ENCODE measurements around the gene KAZN.

Gene KAZN

DNA sequence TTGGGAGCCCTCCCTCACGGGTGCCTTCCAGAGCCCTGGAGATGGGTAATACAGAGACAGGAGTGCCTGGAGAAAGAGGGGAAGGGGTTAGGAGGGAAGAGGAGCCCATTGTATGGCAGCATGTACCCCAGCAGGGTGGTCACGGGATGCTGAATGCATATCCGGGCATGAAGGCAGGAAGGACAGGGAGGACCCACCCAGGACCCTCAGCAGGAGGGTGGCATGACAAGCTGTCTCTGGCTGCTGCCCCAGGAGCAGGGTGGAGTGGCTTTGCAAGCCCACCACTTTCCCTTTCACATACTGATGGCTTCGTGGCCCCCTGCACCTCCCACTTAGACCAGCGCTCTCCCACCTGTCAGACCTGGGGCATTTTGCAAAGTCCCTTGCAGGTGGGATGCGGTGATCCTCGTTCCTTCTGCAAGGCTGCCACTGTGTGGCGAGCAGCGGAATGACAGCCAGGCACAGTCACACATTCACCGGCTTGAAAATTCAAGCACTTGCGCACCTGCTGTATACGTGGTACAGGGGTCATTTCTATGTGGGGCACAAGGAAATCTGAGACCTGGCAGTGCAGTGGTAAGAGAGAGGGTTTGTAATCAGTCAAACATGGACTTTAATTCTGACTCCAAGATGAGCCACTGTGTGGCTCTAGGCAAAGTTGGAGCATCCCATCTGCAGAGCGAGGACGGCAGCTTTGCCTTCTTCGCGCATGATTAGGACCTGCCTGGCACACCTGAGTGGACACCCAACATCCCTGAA, 501.8 kb downstream of the KAZN start:
- Histone ChIP-seq H3K4me3 (ENCODE audit: low read length in 2 of 2) (no peak overlapping the region), H3K9ac (ENCODE audit: low read depth in 1 of 2, low read length in 2 of 2) (no peak overlapping the region), H3K27me3 (ENCODE audit: control insufficient read depth in 2 of 2, insufficient read depth in 2 of 2, low read length in 2 of 2) (peaks cover 4 to 9% of the 10 kb centered on the region in 2 donors), H3K36me3 (ENCODE audit: control insufficient read depth in 2 of 2, insufficient read depth in 2 of 2, low read length in 2 of 2) (no peaks in the 10 kb centered on the region), H3K4me1 (ENCODE audit: control insufficient read depth in 2 of 2, insufficient read depth in 2 of 2, low read length in 2 of 2) (no peaks in the 10 kb centered on the region), H3K27ac (ENCODE audit: low read depth in 2 of 2, low read length in 2 of 2) (no peak overlapping the region), H3K9me3 (ENCODE audit: control insufficient read depth in 2 of 2, low read length in 2 of 2) (no peaks in the 10 kb centered on the region)

DNA sequence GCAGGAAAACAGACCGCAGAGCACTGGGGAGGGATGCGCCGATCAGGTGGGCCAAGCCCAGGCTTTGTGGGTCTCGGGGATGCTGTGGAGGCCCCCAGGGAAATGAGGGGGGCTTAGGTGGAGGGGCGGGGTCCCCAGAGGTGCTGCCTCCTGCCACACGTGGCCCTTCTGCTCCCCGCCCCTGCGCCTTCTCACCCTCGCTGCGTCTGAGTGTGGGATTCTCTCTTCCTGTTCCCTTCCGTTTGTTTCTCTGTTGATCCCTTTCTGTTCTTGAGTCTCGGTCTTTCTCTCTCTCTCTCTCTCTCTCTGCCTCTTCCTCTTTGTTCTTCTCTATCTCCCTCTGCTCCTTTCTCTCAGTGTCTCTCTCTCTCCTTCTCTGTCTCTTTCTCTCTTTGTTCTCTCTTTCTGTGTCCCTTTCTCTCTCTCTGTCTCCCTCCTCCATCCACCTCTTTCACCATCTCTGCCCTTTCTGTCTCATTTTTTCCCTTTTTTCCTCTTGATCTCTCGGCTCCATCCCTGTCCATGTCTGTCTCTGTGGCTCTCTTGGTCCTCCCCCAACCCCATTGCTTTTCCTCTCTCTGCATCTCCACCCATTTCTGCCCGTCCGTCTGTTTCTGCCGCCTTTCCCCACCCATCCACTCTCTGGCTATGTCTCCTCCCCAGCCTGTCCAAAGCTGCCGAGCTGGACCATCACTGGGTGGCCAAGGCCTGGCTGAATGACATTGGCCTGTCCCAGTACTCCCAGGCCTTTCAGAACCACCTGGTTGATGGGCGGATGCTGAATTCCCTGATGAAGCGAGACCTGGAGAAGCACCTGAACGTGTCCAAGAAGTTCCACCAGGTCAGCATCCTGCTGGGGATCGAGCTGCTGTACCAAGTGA, 502.6 kb downstream of the KAZN start:
- no peak overlapping the region for H3K4me3 ChIP-seq (ENCODE audit: low read length in 2 of 2)
- no peak overlapping the region for H3K27ac ChIP-seq (ENCODE audit: low read depth in 2 of 2, low read length in 2 of 2)
- no peak overlapping the region for H3K9ac ChIP-seq (ENCODE audit: low read depth in 1 of 2, low read length in 2 of 2)
- H3K36me3 ChIP-seq (ENCODE audit: control insufficient read depth in 2 of 2, insufficient read depth in 2 of 2, low read length in 2 of 2) = no peaks in the 10 kb centered on the region
- peaks cover 4 to 9% of the 10 kb centered on the region in 2 donors for H3K27me3 ChIP-seq (ENCODE audit: control insufficient read depth in 2 of 2, insufficient read depth in 2 of 2, low read length in 2 of 2)
- H3K4me1 ChIP-seq (ENCODE audit: control insufficient read depth in 2 of 2, insufficient read depth in 2 of 2, low read length in 2 of 2) = no peaks in the 10 kb centered on the region
- no peaks in the 10 kb centered on the region for H3K9me3 ChIP-seq (ENCODE audit: control insufficient read depth in 2 of 2, low read length in 2 of 2)

DNA sequence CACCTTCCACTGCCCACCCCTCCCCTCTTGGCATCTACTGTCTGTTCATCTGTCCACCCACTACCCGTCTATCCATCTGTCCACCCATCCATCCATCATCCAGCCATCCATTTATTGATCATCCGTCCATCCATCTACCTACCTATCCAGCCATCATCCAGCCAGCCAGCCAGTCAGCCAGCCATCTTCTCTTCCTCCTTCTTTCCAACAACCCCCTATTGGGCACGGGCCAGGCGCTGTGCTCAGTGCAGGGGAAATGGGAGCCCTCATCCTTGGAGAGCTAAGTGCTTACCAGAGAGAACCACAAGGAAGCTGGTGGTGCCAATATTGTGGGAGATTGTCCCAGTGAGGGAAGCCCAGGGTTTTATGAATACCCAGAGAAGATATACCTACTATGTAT, 503.3 kb downstream of the KAZN start:
- no peak overlapping the region for H3K9ac ChIP-seq (ENCODE audit: low read depth in 1 of 2, low read length in 2 of 2)
- H3K27me3 ChIP-seq (ENCODE audit: control insufficient read depth in 2 of 2, insufficient read depth in 2 of 2, low read length in 2 of 2) = peaks cover 4 to 9% of the 10 kb centered on the region in 2 donors
- no peaks in the 10 kb centered on the region for H3K36me3 ChIP-seq (ENCODE audit: control insufficient read depth in 2 of 2, insufficient read depth in 2 of 2, low read length in 2 of 2)
- no peak overlapping the region for H3K4me3 ChIP-seq (ENCODE audit: low read length in 2 of 2)
- no peak overlapping the region for H3K27ac ChIP-seq (ENCODE audit: low read depth in 2 of 2, low read length in 2 of 2)
- H3K9me3 ChIP-seq (ENCODE audit: control insufficient read depth in 2 of 2, low read length in 2 of 2) = no peaks in the 10 kb centered on the region
- H3K4me1 ChIP-seq (ENCODE audit: control insufficient read depth in 2 of 2, insufficient read depth in 2 of 2, low read length in 2 of 2) = no peaks in the 10 kb centered on the region

DNA sequence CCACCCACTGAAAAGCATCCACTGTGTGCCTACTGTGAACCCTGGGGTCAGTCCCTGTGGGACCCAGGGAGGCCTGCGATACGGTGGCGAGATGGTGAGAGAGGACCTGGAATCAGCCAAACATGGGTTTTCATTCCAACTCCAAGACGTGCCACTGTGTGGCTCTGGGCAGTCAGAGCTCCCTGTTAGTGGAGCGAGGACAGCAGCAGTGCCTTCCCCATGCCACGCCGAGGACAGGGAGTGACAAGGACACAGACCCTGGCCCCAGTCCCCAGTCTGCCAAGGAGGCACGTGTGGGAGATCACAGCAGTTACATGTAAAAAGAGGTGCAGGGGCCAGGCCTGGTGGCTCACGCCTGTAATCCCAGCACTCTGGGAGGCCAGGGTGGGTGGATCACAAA, 504.2 kb downstream of the KAZN start:
- Histone ChIP-seq H3K27me3 (ENCODE audit: control insufficient read depth in 2 of 2, insufficient read depth in 2 of 2, low read length in 2 of 2) (peaks cover 4 to 9% of the 10 kb centered on the region in 2 donors), H3K9me3 (ENCODE audit: control insufficient read depth in 2 of 2, low read length in 2 of 2) (no peaks in the 10 kb centered on the region), H3K9ac (ENCODE audit: low read depth in 1 of 2, low read length in 2 of 2) (no peak overlapping the region), H3K4me1 (ENCODE audit: control insufficient read depth in 2 of 2, insufficient read depth in 2 of 2, low read length in 2 of 2) (no peaks in the 10 kb centered on the region), H3K4me3 (ENCODE audit: low read length in 2 of 2) (no peak overlapping the region), H3K36me3 (ENCODE audit: control insufficient read depth in 2 of 2, insufficient read depth in 2 of 2, low read length in 2 of 2) (no peaks in the 10 kb centered on the region), H3K27ac (ENCODE audit: low read depth in 2 of 2, low read length in 2 of 2) (no peak overlapping the region)

DNA sequence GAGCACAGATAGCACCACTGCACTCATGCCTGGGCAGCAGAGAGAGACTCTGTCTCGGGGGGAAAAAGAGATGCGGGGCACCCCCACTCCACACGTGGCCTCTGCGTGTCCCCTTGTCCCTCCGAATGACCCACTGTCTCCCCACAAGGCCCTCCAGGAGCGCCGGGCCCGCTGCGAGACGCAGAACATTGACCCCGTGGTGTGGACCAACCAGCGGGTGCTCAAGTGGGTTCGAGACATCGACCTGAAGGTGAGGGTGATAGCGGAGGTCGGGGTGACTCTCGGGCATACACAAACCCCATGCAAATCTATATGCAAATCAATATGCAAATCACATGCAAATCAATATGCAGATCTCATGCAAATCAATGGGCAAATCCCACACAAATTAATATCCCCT, 504.7 kb downstream of the KAZN start:
- no peak overlapping the region for H3K4me3 ChIP-seq (ENCODE audit: low read length in 2 of 2)
- peaks cover 4 to 9% of the 10 kb centered on the region in 2 donors for H3K27me3 ChIP-seq (ENCODE audit: control insufficient read depth in 2 of 2, insufficient read depth in 2 of 2, low read length in 2 of 2)
- no peaks in the 10 kb centered on the region for H3K9me3 ChIP-seq (ENCODE audit: control insufficient read depth in 2 of 2, low read length in 2 of 2)
- H3K4me1 ChIP-seq (ENCODE audit: control insufficient read depth in 2 of 2, insufficient read depth in 2 of 2, low read length in 2 of 2) = no peaks in the 10 kb centered on the region
- H3K9ac ChIP-seq (ENCODE audit: low read depth in 1 of 2, low read length in 2 of 2) = no peak overlapping the region
- no peaks in the 10 kb centered on the region for H3K36me3 ChIP-seq (ENCODE audit: control insufficient read depth in 2 of 2, insufficient read depth in 2 of 2, low read length in 2 of 2)
- H3K27ac ChIP-seq (ENCODE audit: low read depth in 2 of 2, low read length in 2 of 2) = no peak overlapping the region

DNA sequence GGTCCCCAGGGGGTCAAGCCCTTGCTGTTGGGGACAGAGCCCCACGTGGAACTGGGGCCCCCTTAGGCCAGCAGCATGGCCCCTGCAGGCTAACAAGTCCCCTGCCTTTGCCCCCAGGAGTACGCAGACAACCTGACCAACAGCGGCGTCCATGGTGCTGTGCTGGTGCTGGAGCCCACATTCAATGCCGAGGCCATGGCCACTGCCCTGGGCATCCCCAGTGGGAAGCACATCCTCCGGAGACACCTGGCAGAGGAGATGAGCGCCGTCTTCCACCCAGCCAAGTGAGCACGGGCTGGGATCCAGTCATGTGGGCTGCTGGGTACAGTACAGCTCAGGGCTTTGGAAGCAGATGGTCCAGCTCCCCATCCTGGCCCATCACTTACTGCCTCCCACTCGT, 505.4 kb downstream of the KAZN start:
- Histone ChIP-seq H3K36me3 (ENCODE audit: control insufficient read depth in 2 of 2, insufficient read depth in 2 of 2, low read length in 2 of 2) (no peaks in the 10 kb centered on the region), H3K4me1 (ENCODE audit: control insufficient read depth in 2 of 2, insufficient read depth in 2 of 2, low read length in 2 of 2) (no peaks in the 10 kb centered on the region), H3K27me3 (ENCODE audit: control insufficient read depth in 2 of 2, insufficient read depth in 2 of 2, low read length in 2 of 2) (peaks cover 4 to 9% of the 10 kb centered on the region in 2 donors), H3K4me3 (ENCODE audit: low read length in 2 of 2) (no peak overlapping the region), H3K27ac (ENCODE audit: low read depth in 2 of 2, low read length in 2 of 2) (no peak overlapping the region), H3K9ac (ENCODE audit: low read depth in 1 of 2, low read length in 2 of 2) (no peak overlapping the region), H3K9me3 (ENCODE audit: control insufficient read depth in 2 of 2, low read length in 2 of 2) (no peaks in the 10 kb centered on the region)

DNA sequence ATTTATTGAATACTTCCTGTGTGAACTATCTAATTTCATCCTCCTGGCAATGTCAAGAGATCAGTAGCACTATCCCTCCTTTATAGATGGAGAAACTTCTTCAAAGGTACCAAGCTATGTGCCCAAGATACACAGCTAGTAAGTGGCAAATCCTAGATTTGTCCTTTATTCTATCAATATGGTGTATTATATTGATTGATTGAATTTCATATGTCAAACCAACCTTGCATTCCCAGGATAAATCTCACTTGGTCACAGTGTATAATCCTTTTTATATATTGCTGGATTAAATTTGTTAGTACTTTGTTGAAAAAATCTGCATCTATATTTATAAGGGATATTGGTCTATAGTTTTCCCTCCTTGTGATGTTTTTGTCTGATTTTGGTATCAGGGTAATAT, 506.3 kb downstream of the KAZN start:
- H3K27me3 ChIP-seq (ENCODE audit: control insufficient read depth in 2 of 2, insufficient read depth in 2 of 2, low read length in 2 of 2) = peaks cover 4 to 9% of the 10 kb centered on the region in 2 donors
- no peak overlapping the region for H3K9ac ChIP-seq (ENCODE audit: low read depth in 1 of 2, low read length in 2 of 2)
- H3K4me3 ChIP-seq (ENCODE audit: low read length in 2 of 2) = no peak overlapping the region
- no peaks in the 10 kb centered on the region for H3K36me3 ChIP-seq (ENCODE audit: control insufficient read depth in 2 of 2, insufficient read depth in 2 of 2, low read length in 2 of 2)
- H3K27ac ChIP-seq (ENCODE audit: low read depth in 2 of 2, low read length in 2 of 2) = no peak overlapping the region
- H3K4me1 ChIP-seq (ENCODE audit: control insufficient read depth in 2 of 2, insufficient read depth in 2 of 2, low read length in 2 of 2) = no peaks in the 10 kb centered on the region
- no peaks in the 10 kb centered on the region for H3K9me3 ChIP-seq (ENCODE audit: control insufficient read depth in 2 of 2, low read length in 2 of 2)

DNA sequence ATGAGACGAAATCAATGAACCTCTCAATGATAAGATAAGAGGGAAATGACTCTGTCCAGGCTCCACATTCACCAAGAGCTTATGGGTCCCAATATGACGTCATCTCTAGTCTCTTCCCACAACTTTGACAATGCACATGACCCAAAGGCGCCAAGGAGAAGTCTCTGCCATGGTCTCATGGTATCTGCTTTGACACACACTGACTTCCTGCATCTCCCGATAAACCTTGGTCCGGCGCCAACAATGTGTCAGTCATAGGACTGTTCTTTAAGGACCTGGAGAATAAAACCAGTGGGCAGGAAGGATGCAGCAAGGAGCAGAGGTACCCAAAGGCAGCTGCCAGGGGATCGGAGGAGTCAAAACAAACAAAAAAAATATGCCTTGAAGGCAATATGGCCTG, 508.1 kb downstream of the KAZN start:
- H3K4me3 ChIP-seq (ENCODE audit: low read length in 2 of 2) = no peak overlapping the region
- no peak overlapping the region for H3K9ac ChIP-seq (ENCODE audit: low read depth in 1 of 2, low read length in 2 of 2)
- H3K27me3 ChIP-seq (ENCODE audit: control insufficient read depth in 2 of 2, insufficient read depth in 2 of 2, low read length in 2 of 2) = peaks cover 0 to 1% of the 10 kb centered on the region in 2 donors
- no peaks in the 10 kb centered on the region for H3K9me3 ChIP-seq (ENCODE audit: control insufficient read depth in 2 of 2, low read length in 2 of 2)
- no peaks in the 10 kb centered on the region for H3K4me1 ChIP-seq (ENCODE audit: control insufficient read depth in 2 of 2, insufficient read depth in 2 of 2, low read length in 2 of 2)
- H3K27ac ChIP-seq (ENCODE audit: low read depth in 2 of 2, low read length in 2 of 2) = no peak overlapping the region
- no peaks in the 10 kb centered on the region for H3K36me3 ChIP-seq (ENCODE audit: control insufficient read depth in 2 of 2, insufficient read depth in 2 of 2, low read length in 2 of 2)

DNA sequence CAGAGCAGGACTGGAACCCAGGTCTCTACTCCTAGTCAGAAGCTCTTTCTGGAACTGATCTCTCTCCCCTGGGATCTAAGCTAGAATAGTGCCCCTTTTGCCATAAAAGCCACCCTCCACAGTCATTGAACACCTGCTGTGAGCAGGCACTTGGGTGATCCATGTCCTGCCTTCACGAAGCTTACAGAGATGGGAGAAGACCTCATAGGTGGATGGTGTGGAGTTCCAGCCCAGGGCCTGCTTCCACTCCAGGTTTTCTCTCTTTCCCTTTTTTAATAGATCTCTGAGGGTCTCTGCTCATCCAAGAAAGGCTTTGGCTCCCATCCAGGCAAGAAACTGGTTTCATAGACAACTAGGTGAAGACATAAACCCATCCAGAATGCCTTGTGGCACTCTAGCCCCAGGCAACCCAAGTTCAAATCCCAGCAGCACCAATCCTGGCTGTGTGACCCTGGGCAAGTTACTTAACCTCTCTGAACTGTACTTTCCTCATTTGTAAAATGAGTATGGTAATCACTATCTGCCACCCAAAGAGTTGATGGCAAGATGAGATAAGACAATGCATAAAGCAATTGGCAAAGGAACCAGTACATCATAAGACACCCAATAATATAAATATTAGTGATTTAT, 508.7 kb downstream of the KAZN start:
- Histone ChIP-seq H3K9ac (ENCODE audit: low read depth in 1 of 2, low read length in 2 of 2) (no peak overlapping the region), H3K4me1 (ENCODE audit: control insufficient read depth in 2 of 2, insufficient read depth in 2 of 2, low read length in 2 of 2) (no peaks in the 10 kb centered on the region), H3K27me3 (ENCODE audit: control insufficient read depth in 2 of 2, insufficient read depth in 2 of 2, low read length in 2 of 2) (no peaks in the 10 kb centered on the region), H3K4me3 (ENCODE audit: low read length in 2 of 2) (no peak overlapping the region), H3K27ac (ENCODE audit: low read depth in 2 of 2, low read length in 2 of 2) (no peak overlapping the region), H3K36me3 (ENCODE audit: control insufficient read depth in 2 of 2, insufficient read depth in 2 of 2, low read length in 2 of 2) (no peaks in the 10 kb centered on the region), H3K9me3 (ENCODE audit: control insufficient read depth in 2 of 2, low read length in 2 of 2) (no peaks in the 10 kb centered on the region)

DNA sequence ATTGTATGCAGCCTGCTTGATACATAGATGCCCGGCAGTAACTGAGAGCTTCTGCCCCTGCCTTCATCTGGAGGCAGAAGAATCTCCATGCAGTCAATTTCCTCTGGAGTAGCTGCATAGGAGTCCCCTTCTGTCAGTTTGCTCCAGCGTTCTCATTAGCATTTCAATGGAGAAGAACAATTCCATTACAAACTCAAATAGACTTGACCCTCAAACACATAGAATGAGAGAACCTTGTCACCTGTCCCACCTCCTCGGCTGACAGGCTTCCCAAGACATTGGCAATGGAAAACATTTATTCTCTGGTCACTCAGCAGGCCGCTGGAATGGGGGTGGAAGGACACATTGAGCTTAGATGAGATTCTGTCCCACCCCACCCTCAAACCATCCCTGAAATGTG, 509.4 kb downstream of the KAZN start:
- H3K9me3 ChIP-seq (ENCODE audit: control insufficient read depth in 2 of 2, low read length in 2 of 2) = no peaks in the 10 kb centered on the region
- H3K27ac ChIP-seq (ENCODE audit: low read depth in 2 of 2, low read length in 2 of 2) = no peak overlapping the region
- H3K4me1 ChIP-seq (ENCODE audit: control insufficient read depth in 2 of 2, insufficient read depth in 2 of 2, low read length in 2 of 2) = no peaks in the 10 kb centered on the region
- no peak overlapping the region for H3K4me3 ChIP-seq (ENCODE audit: low read length in 2 of 2)
- H3K27me3 ChIP-seq (ENCODE audit: control insufficient read depth in 2 of 2, insufficient read depth in 2 of 2, low read length in 2 of 2) = no peaks in the 10 kb centered on the region
- no peaks in the 10 kb centered on the region for H3K36me3 ChIP-seq (ENCODE audit: control insufficient read depth in 2 of 2, insufficient read depth in 2 of 2, low read length in 2 of 2)
- no peak overlapping the region for H3K9ac ChIP-seq (ENCODE audit: low read depth in 1 of 2, low read length in 2 of 2)
